ENCODE measurements around the gene HOXA3.

Gene HOXA3

DNA sequence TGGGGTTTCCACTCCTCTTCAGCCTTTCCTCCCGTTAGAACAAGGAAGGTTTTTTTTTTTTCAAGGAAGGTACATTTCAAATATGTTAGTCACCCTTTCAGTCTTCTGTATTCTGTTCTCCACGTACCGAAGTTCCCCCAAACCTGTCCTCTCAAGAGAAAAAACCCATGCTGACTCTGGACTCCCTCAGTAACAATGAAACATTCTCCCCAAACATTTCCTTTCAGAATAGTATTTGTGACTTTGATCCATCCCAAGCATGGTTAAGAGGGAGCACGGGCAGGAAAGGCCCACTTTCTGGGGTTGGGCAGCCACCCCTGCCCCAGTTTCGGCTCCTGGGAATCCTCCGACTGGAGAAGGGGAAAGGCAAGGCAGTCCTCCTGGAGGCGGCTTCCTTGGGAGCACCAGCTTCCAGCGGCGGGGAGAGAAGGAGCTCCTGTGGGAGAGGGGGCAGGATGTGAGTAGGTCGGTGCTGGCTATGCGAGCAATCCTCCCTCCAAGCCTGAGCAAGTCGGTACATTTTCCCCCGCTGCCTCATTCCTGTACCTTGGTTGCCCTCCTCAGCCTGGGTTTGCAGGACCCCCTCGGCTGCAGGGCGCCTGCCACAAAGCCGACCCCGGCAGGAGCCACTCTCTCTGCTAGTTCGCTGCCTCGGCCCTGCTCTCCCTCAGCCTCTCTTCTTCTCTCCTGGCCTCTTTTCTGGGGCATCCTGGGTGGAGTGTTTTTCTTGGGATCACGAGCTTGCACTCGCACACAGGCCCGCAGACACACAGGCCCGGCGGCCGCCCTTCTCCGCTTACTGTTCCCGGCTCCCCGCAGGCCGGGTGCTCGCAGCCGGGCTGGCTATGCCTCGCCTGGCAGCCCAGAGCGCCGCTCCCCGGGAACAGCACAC, 54.5 kb downstream of the HOXA3 start:
- no peak for DNase-seq (ENCODE audit: low read depth)
- TF ChIP-seq, protein P1, sequence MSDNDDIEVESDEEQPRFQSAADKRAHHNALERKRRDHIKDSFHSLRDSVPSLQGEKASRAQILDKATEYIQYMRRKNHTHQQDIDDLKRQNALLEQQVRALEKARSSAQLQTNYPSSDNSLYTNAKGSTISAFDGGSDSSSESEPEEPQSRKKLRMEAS (IDR thresholded peaks at IDR 0.05; ENCODE audit: low read depth, low read length), result no peak
- H3K4me3 ChIP-seq (ENCODE audit: low read depth, low read length), result no peak overlapping the region

- H3K4me3 ChIP-seq (ENCODE audit: low read depth, low read length), result peak overlapping the region; percentile 82
- no peak for TF ChIP-seq CTCF (IDR thresholded peaks at IDR 0.05; ENCODE audit: low read depth, low read length)
- peak; percentile 29 for TF ChIP-seq POLR2A (IDR thresholded peaks at IDR 0.05; ENCODE audit: extremely low read depth, insufficient read length)
- TF ChIP-seq, protein P1 (IDR thresholded peaks at IDR 0.05; ENCODE audit: low read depth, low read length), result peak; percentile 53
- TF ChIP-seq MYC (IDR thresholded peaks at IDR 0.05; ENCODE audit: low read depth, low read length), result peak; percentile 30; the same call in 1 of the 2 replicates
- peak; percentile 70 for DNase-seq (ENCODE audit: low read depth)
These were observed 55.4 kb downstream of the HOXA3 start for GRCh38 chr7:27096768-27097514.

DNA sequence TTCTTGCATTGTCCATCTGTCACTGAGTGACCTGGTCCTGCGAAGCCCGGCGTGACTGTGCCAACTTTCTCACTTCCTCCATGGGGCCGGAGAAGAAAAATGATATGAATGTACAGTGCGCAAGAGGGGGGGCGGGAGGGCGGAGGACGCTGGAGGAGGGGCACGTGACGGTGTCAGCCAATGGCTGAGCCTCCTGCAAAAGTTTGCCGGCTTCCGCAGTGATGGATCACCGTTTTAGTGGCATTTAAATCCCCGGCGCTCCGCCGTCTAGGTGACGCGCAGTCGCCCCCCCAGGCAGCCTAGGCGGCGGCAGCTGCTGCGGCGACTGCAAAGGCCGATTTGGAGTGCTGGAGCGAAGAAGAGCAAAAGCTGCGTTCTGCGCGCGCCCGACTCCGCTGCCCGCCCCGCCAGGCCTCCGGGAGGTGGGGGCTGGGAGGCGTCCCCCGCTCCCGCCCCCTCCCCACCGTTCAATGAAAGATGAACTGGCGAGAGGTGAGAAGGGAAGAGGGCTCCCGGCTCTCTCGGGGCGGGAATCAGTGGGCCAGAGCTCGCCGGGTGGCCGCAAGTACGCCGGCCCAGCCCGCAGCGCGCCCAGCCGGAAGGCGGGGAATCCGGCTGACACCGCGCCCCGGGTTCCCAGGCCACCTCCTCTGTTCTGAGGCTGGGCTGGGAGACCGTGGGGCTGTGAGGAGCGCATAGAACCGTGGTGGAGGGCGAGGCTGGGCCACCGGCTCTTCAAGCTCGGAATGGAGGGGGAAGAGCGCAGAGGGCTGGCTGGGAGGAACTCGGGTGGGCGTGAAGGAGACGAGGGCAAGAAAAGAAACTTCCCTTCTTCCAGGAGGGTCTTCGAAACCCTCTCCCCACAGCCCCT, 56.3 kb downstream of the HOXA3 start, which contains the start of gene HOXA1:
TSS of gene HOXA1 (minus strand) at position 104 of the 871 bp plus-strand sequence. CDS start at position 16, 88 bp downstream.
- peak within 1 kb of the TSS; percentile 82 for H3K4me3 ChIP-seq (ENCODE audit: low read depth, low read length)
- DNase-seq (ENCODE audit: low read depth), result peak; percentile 98
- TF ChIP-seq POLR2A (IDR thresholded peaks at IDR 0.05; ENCODE audit: extremely low read depth, insufficient read length), result peak; percentile 35
- TF ChIP-seq, protein P1 (IDR thresholded peaks at IDR 0.05; ENCODE audit: low read depth, low read length), result peak; percentile 90
- peak; percentile 58 for TF ChIP-seq MYC (IDR thresholded peaks at IDR 0.05; ENCODE audit: low read depth, low read length)
- no peak for TF ChIP-seq CTCF (IDR thresholded peaks at IDR 0.05; ENCODE audit: low read depth, low read length)

GRCh38 chr7:27095050-27095896, 57.1 kb downstream of the HOXA3 start:
- DNase-seq (ENCODE audit: low read depth), result peak; percentile 77
- peak overlapping the region; percentile 82 for H3K4me3 ChIP-seq (ENCODE audit: low read depth, low read length)
- TF ChIP-seq MYC (IDR thresholded peaks at IDR 0.05; ENCODE audit: low read depth, low read length) (no peak), CTCF (IDR thresholded peaks at IDR 0.05; ENCODE audit: low read depth, low read length) (no peak), POLR2A (IDR thresholded peaks at IDR 0.05; ENCODE audit: extremely low read depth, insufficient read length) (no peak)
- TF ChIP-seq, protein P1 (IDR thresholded peaks at IDR 0.05; ENCODE audit: low read depth, low read length), result no peak

- peak overlapping the region; percentile 82 for H3K4me3 ChIP-seq (ENCODE audit: low read depth, low read length)
- TF ChIP-seq POLR2A (IDR thresholded peaks at IDR 0.05; ENCODE audit: extremely low read depth, insufficient read length), result no peak
- TF ChIP-seq, protein P1 (IDR thresholded peaks at IDR 0.05; ENCODE audit: low read depth, low read length), result no peak
- no peak for TF ChIP-seq MYC (IDR thresholded peaks at IDR 0.05; ENCODE audit: low read depth, low read length)
- TF ChIP-seq CTCF (IDR thresholded peaks at IDR 0.05; ENCODE audit: low read depth, low read length), result no peak
- DNase-seq (ENCODE audit: low read depth), result no peak
These were observed 57.9 kb downstream of the HOXA3 start for GRCh38 chr7:27094304-27095049.

Measured in NB4 (cell line).